Measurements from ENCODE around the gene OXSR1.

Gene OXSR1

GRCh38 chr3:38205472-38205805 is 40.1 kb downstream of the OXSR1 start:
- no peak overlapping the region for H3K27ac ChIP-seq
- TF ChIP-seq ZFX (IDR thresholded peaks at IDR 0.05; ENCODE audit: borderline replicate concordance) (no peak), CTCF (IDR thresholded peaks at IDR 0.05) (no peak)

- H3K27ac ChIP-seq: no peak overlapping the region
These were observed 42.1 kb downstream of the OXSR1 start for GRCh38 chr3:38207254-38208003.

DNA sequence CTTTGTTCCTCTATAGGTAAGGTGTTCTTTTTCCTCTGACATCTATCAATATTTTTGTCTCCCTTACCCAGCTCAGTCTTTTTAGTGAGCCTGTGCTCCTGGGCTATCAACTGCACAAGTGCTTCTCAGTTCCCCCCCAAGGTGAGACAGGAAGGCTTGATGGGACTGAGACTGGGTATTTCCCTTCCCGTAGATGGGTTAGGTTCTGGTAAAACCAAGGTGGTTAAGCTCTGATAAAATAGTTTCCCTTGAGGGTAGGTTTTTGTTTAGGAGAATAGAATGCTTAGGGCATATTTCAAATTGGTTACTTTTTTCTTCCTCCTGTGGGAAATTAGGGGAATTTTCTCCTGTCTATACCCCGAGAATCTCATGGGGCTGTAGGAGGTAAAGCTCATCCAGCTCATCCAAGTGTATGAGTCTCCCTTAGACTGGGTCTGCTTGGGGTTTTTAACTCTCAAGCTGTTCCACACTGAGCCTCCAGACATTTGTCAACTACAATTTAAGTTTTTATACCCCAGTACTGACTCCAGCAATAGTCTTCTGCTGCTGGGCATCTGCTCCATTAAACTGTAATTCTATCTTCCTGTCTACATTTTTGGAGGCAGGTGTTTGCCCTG is 44.9 kb downstream of the OXSR1 start:
- no peak overlapping the region for H3K27ac ChIP-seq
- TF ChIP-seq CTCF (IDR thresholded peaks at IDR 0.05) (no peak), ZFX (IDR thresholded peaks at IDR 0.05; ENCODE audit: borderline replicate concordance) (no peak)

More at GRCh38 chr3:38207254-38208003, 42.1 kb downstream of the OXSR1 start:
- TF ChIP-seq CTCF (IDR thresholded peaks at IDR 0.05) (no peak), ZFX (IDR thresholded peaks at IDR 0.05; ENCODE audit: borderline replicate concordance) (no peak)

- no peak overlapping the region for H3K27ac ChIP-seq
- TF ChIP-seq ZFX (IDR thresholded peaks at IDR 0.05; ENCODE audit: borderline replicate concordance) (no peak), CTCF (IDR thresholded peaks at IDR 0.05) (no peak)
These were observed 46.8 kb downstream of the OXSR1 start for GRCh38 chr3:38212141-38212540.

DNA sequence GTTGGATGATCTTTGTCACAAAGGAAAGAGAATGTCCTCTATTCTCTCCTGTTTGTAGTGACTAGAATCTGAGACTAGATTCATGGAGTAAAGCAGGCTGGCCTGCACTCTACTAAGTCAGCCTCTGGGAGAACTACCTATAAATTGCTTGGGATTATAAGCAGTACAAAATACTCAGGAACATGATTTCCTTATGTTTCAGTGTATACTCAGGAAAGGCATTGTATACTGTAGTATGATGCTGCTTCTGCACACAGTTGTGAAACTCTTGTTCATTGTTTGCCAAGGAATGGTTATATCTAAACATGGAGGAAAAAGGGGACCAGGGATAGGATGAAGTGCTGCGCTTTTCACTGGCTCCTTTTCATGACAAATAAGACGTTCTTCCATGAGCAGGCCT is 49.2 kb downstream of the OXSR1 start:
- TF ChIP-seq ZFX (IDR thresholded peaks at IDR 0.05; ENCODE audit: borderline replicate concordance) (no peak), CTCF (IDR thresholded peaks at IDR 0.05) (no peak)
- no peak overlapping the region for H3K27ac ChIP-seq

- no peak overlapping the region for H3K27ac ChIP-seq
- TF ChIP-seq CTCF (IDR thresholded peaks at IDR 0.05): no peak
- no peak for TF ChIP-seq ZFX (IDR thresholded peaks at IDR 0.05; ENCODE audit: borderline replicate concordance)
These were observed 54.4 kb downstream of the OXSR1 start for GRCh38 chr3:38219609-38220197.

- TF ChIP-seq CTCF (IDR thresholded peaks at IDR 0.05) (no peak), ZFX (IDR thresholded peaks at IDR 0.05; ENCODE audit: borderline replicate concordance) (no peak)
- H3K27ac ChIP-seq: no peak overlapping the region
These were observed 55.7 kb downstream of the OXSR1 start for GRCh38 chr3:38221005-38221404.

Data from 22Rv1 (cell line).